ENCODE data around the gene VCX3B.

- TF ChIP-seq CTCF (IDR thresholded peaks at IDR 0.05; ENCODE audit: low read length) = no peak
- no peak for TF ChIP-seq EZH2 (optimal IDR thresholded peaks at IDR 0.05; ENCODE audit: low read depth, low read length)
- TF ChIP-seq EZH2phosphoT487 (IDR thresholded peaks at IDR 0.05; ENCODE audit: low read length) = no peak
These were observed 39.7 kb upstream of the VCX3B start for GRCh38 chrX:8424912-8425311.
